Smooth muscle cell (in vitro differentiated cells): ENCODE data around the gene UNC5C. TPM values are rescaled to one million over a fixed set of nuclear protein-coding genes. Genes with fewer than 3 reads are reported as not detected.

Experiments used
- DNase-seq: peaks from one replicate; lab custom pipeline; 2025; ENCODE audit not compliant: unreplicated experiment; lab: John Stamatoyannopoulos, UW
- H2AFZ ChIP-seq: fragments of 200-600 bp; sonication (generic); 2 replicates; pipeline ENCODE4 v1.6.0; 2016; ENCODE audit warnings: antibody characterized with exemption, low read depth, mild to moderate bottlenecking
- H3F3A ChIP-seq: fragments of 200-600 bp; sonication (generic); 2 replicates; pipeline ENCODE4 v1.6.0; 2017; ENCODE audit warnings: antibody characterized with exemption, low read depth
- H3K27ac ChIP-seq: fragments of 200-600 bp; sonication (generic); 2 replicates; pipeline ENCODE4 v1.5.1; 2016; ENCODE audit warnings: low read depth, mild to moderate bottlenecking
- H3K27me3 ChIP-seq: fragments of 200-600 bp; sonication (generic); 2 replicates; pipeline ENCODE4 v1.6.1; 2016; ENCODE audit warnings: low read depth, mild to moderate bottlenecking
- H3K36me3 ChIP-seq: fragments of 200-600 bp; sonication (generic); 2 replicates; pipeline ENCODE4 v1.5.1; 2016; ENCODE audit warnings: low read depth
- H3K4me1 ChIP-seq: fragments of 200-600 bp; sonication (generic); 2 replicates; pipeline ENCODE4 v1.5.1; 2016; ENCODE audit warnings: low read depth
- H3K4me2 ChIP-seq: fragments of 200-600 bp; sonication (generic); 2 replicates; pipeline ENCODE4 v1.6.0; 2016; ENCODE audit warnings: mild to moderate bottlenecking
- H3K4me3 ChIP-seq: fragments of 200-600 bp; sonication (generic); 2 replicates; pipeline ENCODE4 v1.5.1; 2016; ENCODE audit warnings: mild to moderate bottlenecking
- H3K79me2 ChIP-seq: fragments of 200-600 bp; sonication (generic); 2 replicates; pipeline ENCODE4 v1.6.0; 2016; ENCODE audit warnings: low read depth, mild to moderate bottlenecking
- H3K9ac ChIP-seq: fragments of 200-600 bp; sonication (generic); 2 replicates; pipeline ENCODE4 v1.6.0; 2016; ENCODE audit warnings: low read depth
- H3K9me3 ChIP-seq: fragments of 200-600 bp; sonication (generic); replicated peaks from 2 replicates; pipeline ENCODE4 v1.5.1; 2016; ENCODE audit warnings: low read depth
- H4K20me1 ChIP-seq: fragments of 200-600 bp; sonication (generic); 2 replicates; pipeline ENCODE4 v1.6.0; 2016; ENCODE audit warnings: low read depth
- WGBS: methylation state at CpG from one replicate; pipeline ENCODE4 v1.1.7; 2016; ENCODE audit warnings: low lambda C conversion rate; 5-methylcytosine and 5-hydroxymethylcytosine counted together
- polyA plus RNA-seq: library from polyadenylated mRNA; unstranded; fragments of >200 nt; fragmentation: Nextera tagmentation; extraction: Ambion mirVana; gene quantifications from 2 replicates; pipeline ENCODE4 v1.2.1, GENCODE V29; 2016
- total RNA-seq: library from RNA; depleted of rRNA; stranded (reverse); fragments of >200 nt; gene quantifications from 2 replicates; pipeline ENCODE4 v1.2.3, GENCODE V29; 2014
- TF ChIP-seq, protein P1 (sequence below): fragments of 200-600 bp; sonication (generic); IDR thresholded peaks from 2 replicates; pipeline ENCODE4 v1.5.1; 2017; ENCODE audit warnings: borderline replicate concordance, mild to moderate bottlenecking, antibody characterized with exemption; ENCODE audit not compliant: insufficient read depth, poor library complexity, severe bottlenecking

The UNC5C gene
- total and polyA plus RNA-seq, 2 experiments from 2014 or later = 2.0 to 15.6 TPM

DNA sequence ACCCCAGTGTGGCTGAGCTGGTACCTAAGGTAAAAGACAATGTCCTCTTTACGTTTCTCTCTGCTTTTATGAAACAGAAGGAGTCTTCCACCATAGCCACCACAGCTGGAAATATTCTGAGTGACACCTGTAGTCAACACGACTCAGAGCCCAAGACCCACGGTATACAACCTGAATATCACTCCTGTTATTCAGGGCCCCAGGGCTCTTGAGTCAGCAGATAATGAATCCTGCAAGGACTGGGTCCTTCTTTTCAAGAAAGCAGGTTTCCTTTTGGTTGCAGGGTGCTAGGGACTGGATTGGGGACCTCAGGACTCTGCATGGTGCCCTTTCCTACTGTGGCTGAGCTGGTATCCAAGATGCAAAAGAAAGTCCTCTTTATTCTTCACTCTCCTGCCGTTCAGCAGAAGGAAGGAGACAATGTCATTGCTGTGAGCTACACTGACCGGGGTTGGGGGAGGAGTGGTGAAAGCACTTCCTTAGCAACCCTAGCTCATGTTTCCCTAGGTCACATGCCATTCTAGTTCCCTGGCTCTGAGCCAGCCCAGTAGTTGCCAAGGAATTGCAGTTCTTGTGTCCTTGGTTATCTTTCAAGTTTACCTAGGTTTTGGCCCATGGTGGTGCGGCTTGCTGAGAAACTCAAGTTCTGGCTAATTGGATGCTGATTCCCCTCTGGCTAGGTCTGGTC is 23.7 kb upstream of the UNC5C start:
- no peaks in the 10 kb centered on the region for H4K20me1 ChIP-seq
- H3K9ac ChIP-seq = no peak overlapping the region
- no peak overlapping the region for H3K27ac ChIP-seq
- H3K4me3 ChIP-seq = no peak overlapping the region
- TF ChIP-seq, protein P1, sequence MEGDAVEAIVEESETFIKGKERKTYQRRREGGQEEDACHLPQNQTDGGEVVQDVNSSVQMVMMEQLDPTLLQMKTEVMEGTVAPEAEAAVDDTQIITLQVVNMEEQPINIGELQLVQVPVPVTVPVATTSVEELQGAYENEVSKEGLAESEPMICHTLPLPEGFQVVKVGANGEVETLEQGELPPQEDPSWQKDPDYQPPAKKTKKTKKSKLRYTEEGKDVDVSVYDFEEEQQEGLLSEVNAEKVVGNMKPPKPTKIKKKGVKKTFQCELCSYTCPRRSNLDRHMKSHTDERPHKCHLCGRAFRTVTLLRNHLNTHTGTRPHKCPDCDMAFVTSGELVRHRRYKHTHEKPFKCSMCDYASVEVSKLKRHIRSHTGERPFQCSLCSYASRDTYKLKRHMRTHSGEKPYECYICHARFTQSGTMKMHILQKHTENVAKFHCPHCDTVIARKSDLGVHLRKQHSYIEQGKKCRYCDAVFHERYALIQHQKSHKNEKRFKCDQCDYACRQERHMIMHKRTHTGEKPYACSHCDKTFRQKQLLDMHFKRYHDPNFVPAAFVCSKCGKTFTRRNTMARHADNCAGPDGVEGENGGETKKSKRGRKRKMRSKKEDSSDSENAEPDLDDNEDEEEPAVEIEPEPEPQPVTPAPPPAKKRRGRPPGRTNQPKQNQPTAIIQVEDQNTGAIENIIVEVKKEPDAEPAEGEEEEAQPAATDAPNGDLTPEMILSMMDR = no peak
- H3K4me2 ChIP-seq = no peak overlapping the region
- 65% methylated on average over 6 of the region's 6 CpGs for WGBS
- H3K36me3 ChIP-seq = no peaks in the 10 kb centered on the region
- H3K79me2 ChIP-seq = no peaks in the 10 kb centered on the region
- no peaks in the 10 kb centered on the region for H3K27me3 ChIP-seq
- no peaks in the 10 kb centered on the region for H3K9me3 ChIP-seq
- H2AFZ ChIP-seq = no peak overlapping the region
- no peaks in the 10 kb centered on the region for H3F3A ChIP-seq
- DNase-seq = no peak
- H3K4me1 ChIP-seq = no peaks in the 10 kb centered on the region

DNA sequence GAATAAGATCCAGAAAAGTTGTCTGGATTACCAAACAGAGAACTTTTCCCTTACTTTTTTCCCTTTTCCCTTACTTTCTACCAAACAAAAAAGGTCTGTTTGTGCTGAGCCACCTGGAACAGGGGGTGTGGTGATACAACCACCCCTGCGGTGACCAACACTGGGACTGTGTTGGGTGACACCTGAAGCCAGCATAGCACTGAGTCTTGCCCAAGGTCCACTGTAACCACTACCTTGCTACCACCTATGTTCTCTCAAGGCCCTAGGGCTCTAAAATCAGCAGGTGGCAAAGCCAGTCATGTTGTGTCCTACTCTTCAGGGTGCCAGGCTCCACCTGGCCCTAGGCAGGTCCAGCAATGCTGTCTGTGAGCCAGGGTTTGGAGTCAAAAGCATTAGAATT is 22.8 kb upstream of the UNC5C start:
- no peak overlapping the region for H3K27ac ChIP-seq
- H3K9ac ChIP-seq = no peak overlapping the region
- DNase-seq = no peak
- no peaks in the 10 kb centered on the region for H3K9me3 ChIP-seq
- no peak overlapping the region for H3K4me2 ChIP-seq
- H4K20me1 ChIP-seq = no peaks in the 10 kb centered on the region
- no peaks in the 10 kb centered on the region for H3K79me2 ChIP-seq
- TF ChIP-seq, protein P1 = no peak
- no peak overlapping the region for H2AFZ ChIP-seq
- no peaks in the 10 kb centered on the region for H3K27me3 ChIP-seq
- H3K36me3 ChIP-seq = no peaks in the 10 kb centered on the region
- no peak overlapping the region for H3K4me3 ChIP-seq
- H3F3A ChIP-seq = no peaks in the 10 kb centered on the region
- no peaks in the 10 kb centered on the region for H3K4me1 ChIP-seq
- 96% methylated on average over 1 of the region's 1 CpG for WGBS

DNA sequence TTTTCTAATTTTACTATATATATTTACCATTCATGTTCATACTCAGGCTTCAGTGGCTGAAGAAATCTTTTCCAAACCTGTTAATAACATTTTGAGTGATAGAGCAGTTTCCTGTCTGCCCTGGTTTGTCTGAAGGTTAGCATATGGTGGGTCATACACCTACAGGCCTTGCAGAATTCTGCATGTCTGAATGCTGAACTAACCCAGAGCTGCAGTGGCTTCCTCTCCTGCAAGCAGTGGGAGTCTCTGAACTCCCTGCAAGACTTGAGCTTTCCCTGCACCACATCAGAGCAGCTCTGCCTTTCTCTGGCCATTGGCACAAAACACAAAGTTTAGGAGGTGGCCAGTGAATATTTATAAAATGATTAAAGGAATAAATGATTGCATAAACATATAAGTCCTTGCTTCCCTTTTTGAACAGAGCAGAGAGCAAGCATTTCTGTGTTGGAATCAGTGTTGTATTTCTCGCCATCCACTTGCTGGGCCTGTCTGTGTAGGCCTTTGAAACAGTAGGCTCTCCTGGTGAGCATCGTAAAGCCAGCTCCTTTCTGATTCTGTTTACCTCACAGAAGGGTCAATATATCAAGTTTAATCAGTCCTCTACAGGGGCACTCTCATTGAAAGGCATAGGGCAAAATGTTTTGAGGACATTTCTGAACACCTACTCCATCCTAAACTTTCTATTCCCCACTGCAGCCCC is 15.0 kb upstream of the UNC5C start:
- Histone ChIP-seq H3K9me3 (no peaks in the 10 kb centered on the region), H3K36me3 (no peaks in the 10 kb centered on the region), H3K4me3 (no peak overlapping the region), H4K20me1 (no peaks in the 10 kb centered on the region), H3K27ac (no peak overlapping the region), H3K4me1 (no peaks in the 10 kb centered on the region), H3K27me3 (no peaks in the 10 kb centered on the region), H3K79me2 (no peaks in the 10 kb centered on the region), H3K4me2 (no peak overlapping the region), H2AFZ (no peak overlapping the region), H3K9ac (no peak overlapping the region), H3F3A (no peaks in the 10 kb centered on the region)
- DNase-seq = no peak
- WGBS = 90% methylated on average over 2 of the region's 2 CpGs
- TF ChIP-seq, protein P1 = no peak
